HG03457 (cell line): ENCODE measurements around the gene LYAR.

Experiments
- ATAC-seq: cut with Tn5 transposase; IDR thresholded peaks from one replicate; pipeline ENCODE4 v1.9.1; 2021; ENCODE audit warnings: moderate number of reproducible peaks; ENCODE audit not compliant: unreplicated experiment

Gene LYAR

DNA sequence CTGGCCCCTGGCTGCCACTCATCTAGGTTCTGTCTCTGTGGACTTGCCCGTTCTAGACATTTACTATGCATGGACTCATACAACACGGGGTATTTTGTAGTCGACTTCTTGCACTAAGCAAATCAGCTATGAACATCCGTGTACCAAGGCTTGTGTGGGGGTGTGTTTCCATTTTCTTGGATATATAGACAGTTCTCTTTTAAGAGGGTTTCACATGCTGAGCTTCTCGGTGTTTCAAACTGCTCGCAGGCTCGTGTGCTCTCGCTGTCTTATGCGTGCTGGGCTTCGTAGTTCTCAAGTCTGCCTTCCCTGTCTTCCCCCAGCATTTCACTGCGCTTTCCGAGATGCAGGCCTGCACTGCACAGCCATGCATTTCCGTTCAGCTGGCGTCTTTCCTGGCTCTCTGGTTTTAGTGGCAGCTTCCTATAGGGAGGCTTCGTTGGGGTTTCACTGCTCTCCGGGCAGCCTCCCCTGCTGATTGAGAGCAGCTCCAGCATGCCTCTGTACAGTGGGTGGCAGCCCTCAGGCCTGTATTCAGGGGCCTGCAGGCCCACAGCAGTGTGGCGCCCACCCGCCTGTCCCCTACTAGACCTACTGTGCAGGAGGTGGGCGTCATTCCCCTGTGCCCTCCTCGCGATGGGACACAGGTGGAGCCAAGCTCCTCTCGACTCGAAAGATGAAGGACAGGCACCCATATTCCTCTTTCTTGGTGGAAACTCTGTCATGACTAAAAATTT lies 27.7 kb upstream of the LYAR start:
- ATAC-seq = no peak

DNA sequence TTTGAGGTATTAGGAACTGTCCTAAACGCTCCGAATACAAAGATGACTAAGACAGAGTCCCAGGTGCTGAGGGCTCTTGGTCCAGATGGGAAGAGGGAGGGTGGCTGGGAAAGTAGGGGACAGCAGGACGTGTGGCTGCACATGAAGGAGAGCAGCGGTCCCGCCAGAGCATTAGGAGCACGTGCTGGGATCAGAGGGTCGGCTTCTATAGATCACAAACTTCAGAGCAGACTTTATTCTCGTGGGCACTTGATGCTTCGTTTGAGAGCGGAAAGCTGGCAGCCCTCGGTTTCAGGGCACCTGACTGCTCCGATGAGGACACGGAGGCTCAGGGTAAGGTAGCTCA lies 26.2 kb upstream of the LYAR start:
- ATAC-seq = no peak

DNA sequence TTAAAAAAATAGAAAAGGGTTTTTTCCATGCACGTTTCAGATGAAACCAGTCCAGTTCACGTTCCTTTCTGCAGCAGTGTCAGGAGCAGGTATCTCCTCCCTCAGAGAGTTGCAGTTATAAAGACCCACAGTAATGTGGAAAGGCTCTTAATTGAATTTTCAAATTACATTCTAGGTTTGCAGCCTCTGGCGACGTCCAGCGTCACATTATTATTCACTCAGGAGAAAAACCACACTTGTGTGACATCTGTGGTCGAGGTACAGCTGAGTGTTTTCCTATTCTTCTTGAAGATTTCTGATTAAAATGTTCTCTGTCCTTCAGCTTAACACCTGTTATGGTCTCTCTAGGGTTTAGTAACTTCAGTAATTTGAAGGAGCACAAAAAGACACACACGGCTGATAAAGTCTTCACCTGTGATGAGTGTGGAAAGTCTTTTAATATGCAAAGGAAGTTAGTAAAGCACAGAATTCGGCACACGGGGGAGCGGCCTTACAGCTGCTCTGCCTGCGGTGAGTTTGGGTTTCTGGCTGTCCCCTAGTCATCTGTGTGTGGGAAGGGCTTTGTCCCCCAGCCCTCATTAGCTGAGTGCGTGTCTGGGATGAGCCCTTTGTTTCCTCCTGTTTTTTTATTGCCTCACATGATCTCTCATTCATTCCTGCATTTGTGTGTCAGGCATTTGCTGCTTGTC lies 25.7 kb upstream of the LYAR start:
- ATAC-seq = no peak

DNA sequence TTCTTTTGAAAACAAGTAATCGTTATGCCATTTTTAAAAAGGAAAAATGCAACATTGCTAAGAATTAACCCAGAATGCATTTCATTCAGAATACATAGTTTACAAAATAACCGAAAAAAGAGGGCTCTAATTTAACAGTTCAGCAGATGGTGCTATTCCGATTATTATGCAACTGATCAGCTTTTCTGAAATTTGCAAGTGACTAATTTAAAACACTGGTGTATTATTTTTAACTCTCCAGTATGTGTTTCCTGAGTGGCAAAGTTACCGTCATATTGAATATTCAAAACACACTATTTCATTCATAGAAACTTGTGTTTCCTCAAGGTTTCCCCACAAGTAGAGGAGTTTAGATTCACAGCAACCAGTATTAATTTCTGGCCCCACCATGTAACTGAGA lies 21.2 kb upstream of the LYAR start:
- no peak for ATAC-seq

DNA sequence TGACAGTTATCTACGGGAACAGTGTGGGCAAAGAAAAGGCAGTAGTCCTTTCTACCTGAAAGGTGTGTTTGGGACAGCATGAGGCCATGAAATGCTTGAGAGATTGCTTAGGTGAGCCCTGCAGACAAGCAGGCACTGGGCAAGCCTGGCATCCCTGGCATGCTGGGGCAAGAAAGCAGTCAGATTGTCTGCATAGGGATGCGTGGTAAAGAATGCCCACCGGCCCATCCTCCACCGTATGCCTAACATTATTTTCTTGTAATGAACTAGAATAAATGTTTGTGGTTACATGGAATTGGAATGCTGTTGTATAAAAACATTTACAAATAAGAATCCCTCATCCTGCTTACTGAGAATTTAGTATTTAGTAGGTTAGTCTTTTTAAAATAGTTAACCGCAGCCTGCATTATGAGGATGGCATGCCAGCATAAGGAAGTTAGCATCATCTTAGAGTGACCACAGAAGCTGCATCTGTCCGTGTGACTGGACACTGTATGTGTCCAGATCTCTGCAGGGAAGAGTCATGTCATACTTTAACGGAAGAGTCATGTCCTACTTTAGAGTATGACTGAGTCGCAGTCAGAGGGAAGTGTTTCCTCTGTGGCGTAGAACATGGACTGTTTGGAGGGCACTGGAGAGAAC lies 19.0 kb upstream of the LYAR start:
- ATAC-seq = no peak

DNA sequence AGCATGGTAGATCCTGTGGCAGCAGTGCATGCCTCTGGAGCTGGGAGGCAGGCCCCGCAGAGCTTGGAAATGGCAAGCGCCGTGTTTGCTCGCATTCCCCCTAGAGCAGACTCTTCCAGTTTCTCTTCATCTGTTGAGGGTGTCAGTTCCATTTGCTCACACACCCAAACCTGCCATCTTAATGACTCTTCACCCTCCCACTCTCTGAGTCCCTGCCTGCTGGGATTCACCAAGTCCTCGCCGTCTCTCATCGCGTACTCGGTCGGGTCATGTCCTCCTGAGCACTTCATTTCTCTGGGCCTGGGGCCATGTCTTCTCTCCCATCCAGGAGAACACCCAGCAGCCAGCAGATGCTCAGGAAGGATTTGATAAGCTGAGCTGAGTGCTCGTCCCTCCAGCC lies 17.0 kb upstream of the LYAR start:
- ATAC-seq = no peak

DNA sequence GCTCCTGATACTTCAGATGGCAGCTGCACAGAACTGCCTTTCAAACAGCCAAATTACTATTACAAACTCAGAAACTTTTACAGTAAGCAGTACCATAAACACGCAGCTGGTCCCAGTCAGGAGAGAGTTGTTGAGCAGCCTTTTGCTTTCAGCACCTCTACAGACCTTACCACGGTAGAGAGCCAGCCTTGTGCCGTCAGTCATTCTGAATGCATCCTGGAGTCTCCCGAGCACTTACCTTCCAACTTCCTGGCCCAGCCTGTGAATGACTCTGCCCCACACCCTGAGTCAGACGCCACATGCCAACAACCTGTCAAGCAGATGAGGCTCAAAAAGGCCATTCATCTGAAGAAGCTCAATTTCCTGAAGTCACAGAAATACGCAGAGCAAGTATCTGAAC lies 12.5 kb upstream of the LYAR start:
- no peak for ATAC-seq

DNA sequence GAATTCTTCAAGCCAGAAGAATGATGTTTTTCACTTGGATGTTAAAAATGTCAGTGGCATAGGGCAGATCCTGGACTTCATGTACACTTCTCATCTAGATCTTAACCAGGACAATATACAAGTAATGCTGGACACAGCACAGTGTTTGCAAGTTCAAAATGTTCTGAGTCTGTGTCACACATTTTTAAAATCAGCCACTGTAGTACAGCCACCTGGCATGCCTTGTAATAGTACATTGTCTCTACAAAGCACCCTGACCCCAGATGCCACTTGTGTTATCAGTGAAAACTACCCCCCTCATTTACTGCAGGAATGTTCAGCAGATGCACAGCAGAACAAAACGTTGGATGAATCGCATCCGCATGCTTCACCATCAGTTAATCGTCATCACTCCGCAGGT lies 12.0 kb upstream of the LYAR start:
- no peak for ATAC-seq

DNA sequence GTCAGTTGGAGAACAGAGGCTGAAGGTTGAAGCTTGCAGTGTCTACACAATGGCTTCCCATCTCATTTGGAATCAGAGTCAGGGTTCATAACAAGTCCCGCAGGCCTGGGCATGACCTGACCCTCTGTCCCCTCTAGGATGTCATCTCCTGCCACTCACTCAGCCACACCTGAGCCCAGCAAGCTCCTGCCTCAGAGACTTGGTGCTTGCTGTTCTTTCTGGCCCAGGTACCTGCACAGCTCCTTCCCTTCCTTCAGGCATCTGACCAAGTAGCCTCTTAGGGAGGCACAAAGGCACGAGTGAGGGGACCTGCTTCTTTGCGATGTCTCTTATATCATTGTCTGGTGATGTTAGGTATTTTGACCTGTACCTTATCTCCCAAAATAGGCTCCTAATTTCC lies 9.1 kb upstream of the LYAR start:
- no peak for ATAC-seq

DNA sequence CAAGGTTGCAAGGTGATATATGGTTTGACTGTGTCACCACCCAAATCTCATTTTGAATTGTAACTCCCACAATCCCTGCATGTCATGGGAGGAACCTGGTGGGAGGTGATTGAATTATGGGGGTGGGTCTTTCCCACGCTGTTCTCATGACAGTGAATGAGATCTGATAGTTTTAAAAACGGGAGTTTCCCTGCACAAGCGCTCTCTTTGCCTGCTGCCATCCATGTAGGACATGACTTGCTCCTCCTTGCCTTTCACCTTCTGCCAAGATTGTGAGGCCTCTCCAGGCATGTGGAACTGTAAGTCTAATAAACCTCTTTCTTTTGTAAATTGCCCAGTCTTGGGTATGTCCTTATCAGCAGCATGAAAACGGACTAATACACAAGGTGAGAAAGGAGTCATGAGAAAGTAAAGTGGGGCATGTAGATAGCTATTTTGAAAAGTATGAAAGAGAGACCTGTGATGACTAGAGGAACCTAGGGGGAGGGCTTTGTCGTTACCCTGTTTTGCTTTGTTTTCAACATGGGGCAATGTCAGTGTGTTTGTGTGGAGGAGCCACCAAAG lies 6.4 kb upstream of the LYAR start:
- no peak for ATAC-seq

DNA sequence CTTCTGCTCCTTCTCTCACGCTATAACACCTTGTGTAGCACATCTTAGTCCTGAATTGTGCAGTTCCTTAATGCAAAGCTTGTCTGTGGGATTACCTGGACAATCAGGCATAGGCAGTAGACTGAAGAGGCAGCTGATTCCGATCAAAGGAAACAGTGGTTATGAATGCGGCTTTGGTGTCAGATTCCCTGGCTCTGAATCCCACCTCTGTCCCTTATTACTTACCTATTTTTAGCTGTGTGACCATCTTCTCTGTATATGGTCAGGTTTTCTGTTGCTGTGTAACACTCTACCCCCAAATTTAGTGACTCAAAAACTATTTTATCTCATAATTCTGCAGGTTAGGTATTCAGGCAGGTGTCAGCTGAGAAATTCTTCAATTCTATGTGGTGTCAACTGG lies 3.3 kb upstream of the LYAR start:
- ATAC-seq = no peak

DNA sequence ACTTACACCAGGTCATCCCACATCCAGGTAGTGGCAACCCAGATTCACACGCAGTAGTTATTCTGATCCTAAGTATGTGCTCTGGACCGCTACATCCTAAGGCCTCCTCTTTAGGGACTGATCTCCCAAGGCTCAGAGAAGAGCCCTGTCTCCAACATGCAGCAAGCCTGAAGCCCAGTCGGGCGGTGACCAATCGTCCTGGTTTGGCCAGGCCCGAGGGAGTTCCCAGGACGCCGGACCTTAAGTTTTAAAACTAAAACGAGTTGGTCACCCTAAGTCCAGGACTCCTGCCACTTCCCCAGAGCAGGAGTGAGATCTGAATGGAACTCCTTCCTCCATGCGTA lies 385 bp downstream of the LYAR start:
- ATAC-seq = no peak

DNA sequence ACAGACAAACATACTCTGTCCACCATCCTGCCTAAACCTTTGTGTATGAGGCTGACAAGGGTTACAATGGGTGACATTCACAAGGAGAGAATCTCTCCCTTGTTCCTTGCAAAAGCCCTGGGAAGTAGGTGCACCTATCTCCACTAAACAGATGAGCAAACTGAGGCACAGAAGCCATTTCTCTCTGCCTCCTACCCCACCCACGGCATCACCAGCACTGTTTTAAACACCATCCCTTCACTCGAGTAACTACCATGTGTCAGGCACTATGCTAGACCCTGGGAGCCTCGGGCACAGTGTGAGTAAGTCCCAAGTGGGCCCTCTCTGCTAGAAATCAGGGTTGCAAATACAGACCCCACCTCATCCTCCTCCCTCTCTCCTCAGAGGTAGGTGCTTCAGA lies 899 bp downstream of the LYAR start:
- no peak for ATAC-seq

DNA sequence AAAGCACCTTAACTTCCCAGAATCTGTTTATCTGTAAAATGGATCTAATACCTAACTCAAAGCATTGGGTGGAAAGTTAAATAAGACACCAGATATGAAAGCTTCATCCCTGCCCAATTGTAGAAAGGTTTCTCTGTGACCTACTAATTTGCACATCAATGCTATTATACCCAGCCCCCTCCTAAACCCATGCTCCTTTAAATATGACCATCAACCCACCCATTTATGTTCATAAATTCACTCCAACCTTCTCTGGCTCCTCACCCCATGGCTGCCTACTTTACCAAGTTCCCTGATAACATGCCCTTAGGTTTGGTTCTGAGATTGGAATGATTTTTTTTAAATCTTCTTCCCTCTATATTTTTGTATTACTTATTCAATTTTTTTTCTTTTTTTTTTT lies 1.9 kb downstream of the LYAR start:
- ATAC-seq = no peak

DNA sequence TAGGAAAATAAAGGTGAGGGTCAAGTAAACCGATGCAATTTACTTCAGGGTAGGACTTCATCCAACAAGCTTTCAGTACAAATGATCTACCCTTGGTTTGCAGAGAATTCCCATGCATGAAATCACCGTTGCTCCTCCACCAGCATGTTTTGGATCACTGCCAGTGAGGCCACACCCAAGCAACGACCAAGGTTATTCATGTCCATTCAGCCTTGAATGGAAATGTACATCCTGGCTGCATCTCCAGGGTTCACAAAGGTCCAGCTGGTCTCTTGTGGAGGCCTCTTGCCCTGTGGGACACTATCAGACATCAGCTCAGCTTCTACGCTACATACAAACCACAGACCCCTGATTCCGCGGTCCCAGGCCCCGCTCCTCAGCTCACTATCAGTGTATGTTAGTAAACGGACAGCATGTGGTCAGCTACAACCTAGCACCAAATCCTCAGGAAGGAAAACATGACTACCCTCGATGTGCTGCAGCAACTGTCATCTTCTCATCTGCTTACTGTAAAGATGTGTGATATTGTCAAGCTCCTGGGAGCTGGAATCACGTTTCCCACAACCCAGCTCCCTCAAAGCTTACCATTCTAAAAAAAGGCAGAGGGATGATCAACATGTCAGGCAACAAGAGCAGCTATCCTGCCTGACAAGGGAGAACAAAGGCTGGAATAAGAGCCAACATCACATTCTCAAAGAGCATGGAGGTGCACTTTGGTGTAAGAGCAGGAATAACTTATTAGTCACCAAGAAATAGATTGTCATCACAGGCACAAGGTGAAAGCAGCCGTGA lies 4.9 kb downstream of the LYAR start:
- no peak for ATAC-seq

DNA sequence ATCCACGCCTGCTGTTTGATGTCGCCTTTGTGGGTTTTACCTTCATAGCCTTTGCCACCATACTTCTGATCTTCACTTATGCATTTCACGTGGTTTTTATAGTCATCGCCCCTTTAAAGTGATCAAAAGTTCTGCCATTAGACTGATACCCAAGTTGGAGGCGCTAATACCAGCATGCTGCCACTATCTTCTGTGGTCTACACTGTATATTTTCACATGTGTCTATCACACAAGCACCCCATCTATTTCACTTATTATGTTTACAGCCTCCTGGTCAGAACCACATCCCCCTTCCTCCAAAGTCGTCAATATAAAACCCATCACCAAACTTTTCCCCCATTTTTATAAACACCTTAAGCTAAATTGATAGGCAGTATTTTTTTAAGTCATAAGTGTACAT lies 8.2 kb downstream of the LYAR start:
- no peak for ATAC-seq

DNA sequence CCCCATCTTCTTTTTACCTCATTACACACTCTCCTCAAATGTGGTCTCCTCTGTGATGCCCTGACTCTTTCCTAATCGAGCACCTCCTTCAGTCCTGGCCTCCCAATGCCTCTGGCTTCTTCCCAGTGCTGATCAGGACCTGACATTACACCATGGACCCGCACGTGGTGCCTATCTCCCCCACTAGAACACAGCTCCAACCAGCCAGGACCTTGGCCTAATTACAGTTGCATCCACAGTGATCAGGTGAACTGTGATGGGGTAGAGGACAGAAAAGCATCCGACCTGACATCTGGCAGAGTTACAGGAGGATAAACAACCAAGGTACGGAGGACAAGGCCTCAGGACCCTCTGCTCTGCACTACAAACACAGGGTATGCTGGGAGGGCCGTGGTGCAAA lies 12.4 kb downstream of the LYAR start:
- no peak for ATAC-seq

DNA sequence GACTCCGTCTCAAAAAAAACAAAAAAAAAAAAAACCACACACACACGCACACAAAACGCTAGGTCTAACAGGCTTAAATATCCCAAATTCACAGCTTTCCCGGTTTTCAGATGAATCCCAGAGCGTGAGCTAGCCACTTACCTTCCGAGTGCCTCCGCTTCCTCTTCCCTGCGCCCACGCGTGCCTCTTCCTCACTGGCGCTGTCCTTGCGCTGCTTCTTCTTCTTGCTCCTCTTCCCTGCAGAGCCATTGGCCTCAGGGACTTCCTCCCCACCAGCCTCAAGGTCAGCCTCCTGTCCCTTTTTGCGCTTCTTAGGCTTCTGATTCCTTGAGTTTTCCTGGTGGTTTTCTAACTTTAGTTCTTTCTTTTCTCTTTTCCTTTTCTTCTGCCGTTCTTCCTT lies 15.7 kb downstream of the LYAR start:
- ATAC-seq = no peak

DNA sequence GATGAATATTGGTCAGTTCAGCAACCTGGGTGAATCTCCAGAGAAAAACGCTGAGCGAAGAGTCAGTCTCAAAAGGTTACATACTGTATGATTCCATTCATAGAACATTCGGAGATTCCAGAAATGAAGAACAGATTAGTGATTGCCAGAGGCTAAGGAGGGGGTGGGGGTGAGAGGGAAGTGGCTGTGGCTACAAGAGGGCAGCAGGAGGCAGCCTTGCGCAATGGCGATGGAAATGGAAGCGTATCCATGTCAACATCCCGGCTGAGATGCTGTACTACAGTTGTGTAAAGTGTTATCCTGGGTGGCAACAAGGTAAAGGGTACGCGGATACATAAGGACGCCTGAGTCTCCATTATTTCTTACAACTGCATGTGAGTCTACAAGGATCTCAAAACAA lies 18.0 kb downstream of the LYAR start:
- ATAC-seq = no peak

DNA sequence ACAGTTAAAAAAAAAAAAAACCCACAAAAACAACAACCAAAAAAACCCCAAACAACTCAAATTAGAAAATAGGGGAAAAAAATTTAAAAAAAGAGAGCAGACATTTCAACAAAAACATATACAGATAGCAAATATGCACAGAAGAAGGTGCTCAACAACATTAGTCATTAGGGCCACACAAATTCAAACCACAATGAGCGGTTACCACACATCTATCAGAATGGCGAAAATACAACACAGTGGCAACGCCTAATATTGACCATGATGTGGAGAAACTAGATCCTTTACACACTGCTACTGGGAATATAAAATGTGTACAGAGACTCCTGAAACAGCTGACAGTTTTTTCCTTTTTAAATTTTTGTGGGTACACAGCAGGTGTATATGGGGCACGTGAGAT lies 19.4 kb downstream of the LYAR start:
- no peak for ATAC-seq

DNA sequence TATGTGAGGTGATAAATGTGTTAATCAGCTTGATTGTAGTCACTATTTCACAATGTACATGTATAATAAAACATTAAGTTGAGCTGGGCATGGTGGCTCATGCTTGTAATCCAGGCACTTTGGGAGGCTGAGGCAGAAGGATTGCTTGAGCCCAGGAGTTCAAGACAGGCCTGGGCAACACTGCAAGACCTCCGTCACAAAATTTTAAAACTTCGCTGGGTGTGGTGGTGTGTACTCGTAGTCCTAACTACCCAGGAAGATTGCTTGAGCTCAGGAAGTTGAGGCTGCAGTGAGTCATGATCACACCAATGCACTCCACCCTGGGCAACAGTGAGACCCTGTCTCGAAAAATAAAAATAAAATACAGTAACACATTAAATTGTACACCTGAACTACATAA lies 20.1 kb downstream of the LYAR start:
- ATAC-seq = no peak

DNA sequence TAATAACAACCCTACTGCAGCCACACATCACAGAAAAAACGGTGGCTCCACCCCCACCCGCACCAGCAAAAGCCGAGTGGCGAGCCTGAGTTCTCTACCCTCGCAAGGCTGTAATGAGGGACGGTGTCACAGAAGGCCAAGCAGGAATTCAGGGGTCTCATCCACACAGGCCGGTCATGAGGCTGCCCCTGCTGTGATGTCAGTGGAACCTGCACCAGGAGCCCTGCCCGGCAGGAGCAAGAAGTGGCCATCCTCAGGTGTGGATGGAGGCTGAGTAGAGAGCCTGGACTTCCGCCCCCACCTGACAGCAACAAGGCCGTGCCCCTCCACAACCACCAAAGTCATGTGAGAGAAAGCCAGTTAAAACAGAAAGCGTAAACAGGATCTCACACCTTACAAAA lies 20.6 kb downstream of the LYAR start:
- ATAC-seq = no peak
